A673 (cell line): ENCODE data around the gene HPS4. TPM values are rescaled to one million over a fixed set of nuclear protein-coding genes. Genes with fewer than 3 reads are reported as not detected.

Experiments used
- BruUV-seq: library from RNA; stranded (reverse); fragments of 400-500 nt; replicated peaks from 2 replicates; lab custom pipeline; 2021; lab: Mats Ljungman, UMichigan
- CTCF ChIA-PET: fragments of 300-600 bp; sonication (Branson Sonifier 250); formaldehyde crosslinking; loops from one replicate; lab custom pipeline; 2022; ENCODE audit warnings: antibody characterized with exemption; lab: Charles Lee
- POLR2A ChIA-PET: fragments of 300-600 bp; sonication (Branson Sonifier 250); formaldehyde crosslinking; loops from one replicate; lab custom pipeline; 2022; ENCODE audit warnings: antibody characterized with exemption; ENCODE audit not compliant: low non-redundant PET; lab: Charles Lee
- DNase-seq: peaks from one replicate; pipeline ENCODE4 v3.0.0-alpha.2; 2015; ENCODE audit warnings: low spot score
- H3K27ac ChIP-seq: fragments of 200-600 bp; sonication (generic); 2 replicates; pipeline ENCODE4 v1.5.1; 2016; ENCODE audit warnings: mixed run types, low read depth, mild to moderate bottlenecking, mixed read lengths, antibody characterized with exemption, low read length; ENCODE audit not compliant: poor library complexity, severe bottlenecking
- H3K27me3 ChIP-seq: fragments of 200-600 bp; sonication (generic); replicated peaks from 2 replicates; pipeline ENCODE4 v1.6.1; 2017; ENCODE audit warnings: mixed run types, low read depth, mild to moderate bottlenecking, mixed read lengths, antibody characterized with exemption, low read length; ENCODE audit not compliant: insufficient read depth, poor library complexity
- H3K36me3 ChIP-seq: fragments of 200-600 bp; sonication (generic); 2 replicates; pipeline ENCODE4 v1.6.1; 2016; ENCODE audit warnings: mixed run types, mild to moderate bottlenecking, mixed read lengths, antibody characterized with exemption, low read length; ENCODE audit not compliant: insufficient read depth, poor library complexity, severe bottlenecking
- H3K4me1 ChIP-seq: fragments of 200-600 bp; sonication (generic); 2 replicates; pipeline ENCODE4 v1.6.1; 2017; ENCODE audit warnings: mixed run types, mild to moderate bottlenecking, mixed read lengths, antibody characterized with exemption, low read length; ENCODE audit not compliant: insufficient read depth, poor library complexity, severe bottlenecking
- H3K4me3 ChIP-seq: fragments of 200-600 bp; sonication (generic); 2 replicates; pipeline ENCODE4 v1.5.1; 2016; ENCODE audit warnings: low read depth, mixed run types, mild to moderate bottlenecking, mixed read lengths, low read length; ENCODE audit not compliant: poor library complexity, severe bottlenecking
- H3K9me3 ChIP-seq: fragments of 200-600 bp; sonication (generic); 2 replicates; pipeline ENCODE4 v1.6.1; 2016; ENCODE audit warnings: mixed run types, low read depth, mild to moderate bottlenecking, mixed read lengths, antibody characterized with exemption, low read length; ENCODE audit not compliant: poor library complexity, severe bottlenecking
- EZH2 ChIP-seq: fragments of 200-600 bp; sonication (generic); IDR thresholded peaks from 2 replicates; pipeline ENCODE4 v1.6.1; 2017; ENCODE audit warnings: borderline replicate concordance, low read depth, mild to moderate bottlenecking, mixed read lengths, antibody characterized with exemption, low read length; ENCODE audit not compliant: poor library complexity, severe bottlenecking
- intact Hi-C: fragments of 100-400 bp; cut with micrococcal nuclease; formaldehyde crosslinking; loops from one replicate; pipeline ENCODE4 v1.10.0; 2022; ENCODE audit not compliant: unreplicated experiment
- total RNA-seq: library from RNA; stranded (reverse); gene quantifications from 2 replicates; pipeline ENCODE4 v1.2.3, GENCODE V29; 2021
- TF ChIP-seq, protein P1 (sequence below): fragments of 300-800, 200-600 bp; sonication (generic); conservative IDR thresholded peaks from 2 replicates; pipeline ENCODE4 v1.5.1; 2017; ENCODE audit warnings: low read depth, mild to moderate bottlenecking, antibody characterized with exemption, low read length, moderate library complexity, mixed read lengths

Gene HPS4
- total RNA-seq, 1 experiment from 2014 or later, result 47.9 TPM

DNA sequence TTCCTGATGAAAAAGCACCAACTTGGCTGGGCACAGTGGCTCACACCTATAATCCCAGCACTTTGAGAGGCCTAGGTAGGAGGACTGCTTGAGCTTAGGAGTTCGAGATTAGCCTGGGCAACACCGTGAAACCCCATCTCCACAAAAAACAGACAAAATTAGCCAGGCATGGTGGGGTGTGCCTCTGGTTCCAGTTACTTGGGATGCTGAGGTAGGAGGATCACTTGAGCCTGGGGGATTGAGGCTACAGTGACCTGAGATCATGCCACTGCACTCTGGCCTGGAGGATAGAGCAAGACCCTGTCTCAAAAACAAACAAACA, 3.0 kb downstream of the HPS4 start:
- Histone ChIP-seq H3K36me3 (peaks cover 26% of the 10 kb centered on the region), H3K27ac (no peak overlapping the region), H3K4me1 (peaks cover 39% of the 10 kb centered on the region), H3K27me3 (no peaks in the 10 kb centered on the region), H3K4me3 (peak overlapping the region; percentile 33), H3K9me3 (no peaks in the 10 kb centered on the region)
- BruUV-seq, result no TSS peak
- ChIA-PET CTCF (no interaction called here), POLR2A (no interaction called here)
- intact Hi-C loops, result no loop called here
- TF ChIP-seq EZH2, result no peak
- TF ChIP-seq, protein P1, sequence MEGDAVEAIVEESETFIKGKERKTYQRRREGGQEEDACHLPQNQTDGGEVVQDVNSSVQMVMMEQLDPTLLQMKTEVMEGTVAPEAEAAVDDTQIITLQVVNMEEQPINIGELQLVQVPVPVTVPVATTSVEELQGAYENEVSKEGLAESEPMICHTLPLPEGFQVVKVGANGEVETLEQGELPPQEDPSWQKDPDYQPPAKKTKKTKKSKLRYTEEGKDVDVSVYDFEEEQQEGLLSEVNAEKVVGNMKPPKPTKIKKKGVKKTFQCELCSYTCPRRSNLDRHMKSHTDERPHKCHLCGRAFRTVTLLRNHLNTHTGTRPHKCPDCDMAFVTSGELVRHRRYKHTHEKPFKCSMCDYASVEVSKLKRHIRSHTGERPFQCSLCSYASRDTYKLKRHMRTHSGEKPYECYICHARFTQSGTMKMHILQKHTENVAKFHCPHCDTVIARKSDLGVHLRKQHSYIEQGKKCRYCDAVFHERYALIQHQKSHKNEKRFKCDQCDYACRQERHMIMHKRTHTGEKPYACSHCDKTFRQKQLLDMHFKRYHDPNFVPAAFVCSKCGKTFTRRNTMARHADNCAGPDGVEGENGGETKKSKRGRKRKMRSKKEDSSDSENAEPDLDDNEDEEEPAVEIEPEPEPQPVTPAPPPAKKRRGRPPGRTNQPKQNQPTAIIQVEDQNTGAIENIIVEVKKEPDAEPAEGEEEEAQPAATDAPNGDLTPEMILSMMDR, result no peak
- no peak for DNase-seq

DNA sequence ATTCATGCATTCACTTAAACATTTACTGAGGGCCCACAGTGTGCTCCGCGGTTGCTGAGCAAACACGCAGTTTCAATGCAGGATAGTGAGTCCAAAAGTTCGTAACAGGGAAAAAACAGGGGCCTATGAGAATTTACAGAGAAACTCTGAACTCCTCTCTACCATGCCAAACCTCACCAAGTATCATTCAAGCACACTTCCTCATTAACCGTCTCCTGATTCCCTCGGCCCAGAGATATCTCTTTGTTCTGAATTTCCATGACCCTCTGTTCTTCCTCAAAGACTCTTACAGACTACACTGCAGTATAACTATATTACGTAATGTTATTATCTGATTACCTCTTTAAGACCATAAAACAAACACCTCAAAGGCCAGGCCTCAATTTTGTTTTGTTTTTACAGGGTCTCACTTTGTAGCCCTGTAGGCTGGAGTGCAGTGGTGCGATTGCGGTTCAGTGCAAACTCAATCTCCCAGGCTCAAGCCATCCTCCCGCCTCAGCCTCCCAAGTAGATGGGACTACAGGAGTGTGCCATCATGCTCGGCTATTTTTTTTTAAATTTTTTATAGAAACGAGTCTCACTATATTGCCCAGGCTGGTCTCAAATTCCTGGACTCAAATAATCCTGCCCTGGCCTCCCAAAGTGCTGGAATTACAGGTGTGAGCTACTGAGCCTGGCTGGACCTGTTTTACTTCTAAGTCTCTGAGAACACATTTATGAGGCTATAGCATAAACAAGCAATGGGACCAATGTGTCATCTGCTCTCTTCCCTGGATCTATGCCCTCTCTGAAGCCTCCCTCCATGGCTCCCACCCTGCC, 3.6 kb downstream of the HPS4 start:
- ChIA-PET POLR2A (no interaction called here), CTCF (no interaction called here)
- H3K9me3 ChIP-seq, result no peaks in the 10 kb centered on the region
- peak; percentile 23 for DNase-seq
- TF ChIP-seq EZH2, result no peak
- TF ChIP-seq, protein P1, result no peak
- no peaks in the 10 kb centered on the region for H3K27me3 ChIP-seq
- intact Hi-C loops, result no loop called here
- peak overlapping the region; percentile 76 for H3K27ac ChIP-seq
- BruUV-seq, result no TSS peak
- peak overlapping the region; percentile 33 for H3K4me3 ChIP-seq
- H3K4me1 ChIP-seq, result peaks cover 36% of the 10 kb centered on the region
- peaks cover 28% of the 10 kb centered on the region for H3K36me3 ChIP-seq

GRCh38 chr22:26479043-26479791, 4.4 kb downstream of the HPS4 start:
- peak; percentile 42 for DNase-seq
- Histone ChIP-seq H3K36me3 (peaks cover 35% of the 10 kb centered on the region), H3K27ac (peak overlapping the region; percentile 76), H3K9me3 (no peaks in the 10 kb centered on the region), H3K4me1 (peaks cover 28% of the 10 kb centered on the region), H3K4me3 (peak overlapping the region; percentile 33), H3K27me3 (no peaks in the 10 kb centered on the region)
- intact Hi-C loops, result no loop called here
- TF ChIP-seq, protein P1, result no peak; the same call in 1 of the 2 replicates
- TF ChIP-seq EZH2, result no peak
- ChIA-PET CTCF (no interaction called here), POLR2A (no interaction called here)
- no TSS peak for BruUV-seq
